ENCODE results near the gene HOXA6.

Gene HOXA6

GRCh38 chr7:27147199-27148030, at the start of gene HOXA6:
TSS of gene HOXA6 (minus strand) at chr7:27147774. CDS start at chr7:27147749, 25 bp downstream.
- no peak within 1 kb of the TSS for H3K4me3 ChIP-seq (ENCODE audit: low read length)
- no peak for DNase-seq (ENCODE audit: low read depth)
- TF ChIP-seq, protein P1, sequence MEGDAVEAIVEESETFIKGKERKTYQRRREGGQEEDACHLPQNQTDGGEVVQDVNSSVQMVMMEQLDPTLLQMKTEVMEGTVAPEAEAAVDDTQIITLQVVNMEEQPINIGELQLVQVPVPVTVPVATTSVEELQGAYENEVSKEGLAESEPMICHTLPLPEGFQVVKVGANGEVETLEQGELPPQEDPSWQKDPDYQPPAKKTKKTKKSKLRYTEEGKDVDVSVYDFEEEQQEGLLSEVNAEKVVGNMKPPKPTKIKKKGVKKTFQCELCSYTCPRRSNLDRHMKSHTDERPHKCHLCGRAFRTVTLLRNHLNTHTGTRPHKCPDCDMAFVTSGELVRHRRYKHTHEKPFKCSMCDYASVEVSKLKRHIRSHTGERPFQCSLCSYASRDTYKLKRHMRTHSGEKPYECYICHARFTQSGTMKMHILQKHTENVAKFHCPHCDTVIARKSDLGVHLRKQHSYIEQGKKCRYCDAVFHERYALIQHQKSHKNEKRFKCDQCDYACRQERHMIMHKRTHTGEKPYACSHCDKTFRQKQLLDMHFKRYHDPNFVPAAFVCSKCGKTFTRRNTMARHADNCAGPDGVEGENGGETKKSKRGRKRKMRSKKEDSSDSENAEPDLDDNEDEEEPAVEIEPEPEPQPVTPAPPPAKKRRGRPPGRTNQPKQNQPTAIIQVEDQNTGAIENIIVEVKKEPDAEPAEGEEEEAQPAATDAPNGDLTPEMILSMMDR (conservative IDR thresholded peaks at IDR 0.05; ENCODE audit: low read depth, low read length), result no peak

DNA sequence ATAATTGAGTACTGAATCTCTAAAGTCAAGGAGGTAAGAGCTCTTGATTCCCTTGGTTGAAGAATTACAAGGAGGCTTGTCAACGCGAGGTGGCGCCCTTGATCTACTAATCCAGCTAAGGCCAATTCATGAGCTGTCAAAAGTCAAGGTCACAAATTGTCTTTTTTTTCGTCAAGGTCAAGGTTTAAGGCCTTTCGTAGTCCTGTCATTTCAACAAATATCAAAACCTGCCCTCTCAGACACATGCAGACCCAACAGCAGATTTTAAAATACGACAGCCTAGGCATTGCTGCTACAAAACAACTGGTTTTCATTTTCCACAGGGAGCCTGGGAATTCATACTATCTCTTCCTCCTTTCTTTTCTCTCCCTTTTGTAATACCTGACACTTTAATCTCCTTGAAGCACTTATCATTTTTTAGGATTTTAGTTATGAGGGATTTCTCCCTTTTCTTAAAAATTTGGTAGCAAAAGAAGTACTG, 48.8 kb upstream of the HOXA6 start:
- TF ChIP-seq, protein P1 (conservative IDR thresholded peaks at IDR 0.05; ENCODE audit: low read depth, low read length), result peak; percentile 75
- no peak overlapping the region for H3K4me3 ChIP-seq (ENCODE audit: low read length)
- DNase-seq (ENCODE audit: low read depth), result peak; percentile 10

DNA sequence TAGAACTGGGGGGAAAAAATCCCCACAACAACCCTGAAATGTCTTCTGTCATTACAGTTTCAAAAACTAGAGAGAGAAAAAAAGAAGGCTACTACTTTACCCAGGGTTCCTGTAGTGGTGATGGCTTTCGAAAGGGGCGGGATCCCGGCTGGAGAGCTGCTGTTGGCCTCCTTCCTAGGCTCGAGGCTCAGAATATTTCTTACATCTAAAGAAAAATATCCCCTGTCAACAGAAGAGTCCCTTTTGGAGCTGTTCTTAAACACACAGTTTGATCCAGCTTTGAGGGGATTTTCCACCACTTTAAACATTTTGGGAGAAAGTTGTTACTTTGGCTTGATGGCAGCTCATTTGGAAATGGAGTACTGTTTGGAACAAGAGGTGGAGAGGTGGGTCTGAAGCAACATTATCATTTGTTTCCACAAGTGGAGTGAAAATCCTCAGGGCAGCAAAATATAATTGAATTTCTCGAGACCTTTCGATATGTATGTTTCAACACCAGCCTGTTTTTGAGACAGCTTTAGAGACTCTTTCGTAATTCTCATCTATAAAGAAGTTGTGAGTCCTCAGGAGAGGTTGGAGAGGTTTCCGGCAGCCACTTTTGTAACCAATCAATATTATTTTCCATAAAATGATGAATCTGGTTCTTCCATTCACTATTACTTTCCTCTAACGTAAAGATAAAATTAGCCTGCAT, 47.3 kb upstream of the HOXA6 start:
- no peak overlapping the region for H3K4me3 ChIP-seq (ENCODE audit: low read length)
- TF ChIP-seq, protein P1 (conservative IDR thresholded peaks at IDR 0.05; ENCODE audit: low read depth, low read length), result no peak

GRCh38 chr7:27194002-27194352, 46.4 kb upstream of the HOXA6 start:
- DNase-seq (ENCODE audit: low read depth), result no peak
- no peak overlapping the region for H3K4me3 ChIP-seq (ENCODE audit: low read length)
- TF ChIP-seq, protein P1 (conservative IDR thresholded peaks at IDR 0.05; ENCODE audit: low read depth, low read length), result no peak

More for the DNA sequence above, 47.3 kb upstream of the HOXA6 start:
- no peak for DNase-seq (ENCODE audit: low read depth)

DNA sequence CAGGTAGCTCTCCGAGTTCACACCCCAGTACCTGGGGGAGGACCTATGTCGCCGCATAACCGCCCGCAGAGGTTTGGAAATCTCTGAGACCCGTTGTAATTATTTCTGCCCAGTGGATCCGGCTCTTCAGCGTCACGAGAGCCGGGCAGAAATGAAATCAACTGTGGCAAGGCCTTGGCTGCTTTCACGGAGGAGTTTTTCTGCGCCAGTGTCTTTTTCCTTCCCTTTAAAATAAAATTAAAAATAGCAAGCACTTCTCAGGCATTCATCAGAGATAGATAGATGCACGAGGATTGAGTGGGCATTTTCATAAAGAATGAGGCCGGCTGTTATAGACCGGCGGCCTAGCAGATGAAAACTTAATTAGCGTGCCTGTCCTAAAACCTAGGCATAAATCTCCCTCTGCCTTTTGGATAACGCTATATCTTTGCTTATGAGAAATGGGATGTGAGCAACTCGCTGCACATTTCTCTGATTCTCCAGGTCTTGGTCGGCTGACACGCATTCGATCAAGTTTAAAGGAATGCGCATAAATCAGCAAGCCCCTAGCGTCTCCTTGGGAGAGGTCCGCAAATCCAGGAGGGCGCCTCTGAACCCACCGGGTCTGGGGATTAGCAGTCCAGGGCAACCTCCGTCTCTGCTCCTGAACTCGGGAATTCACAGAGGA, 45.9 kb upstream of the HOXA6 start:
- H3K4me3 ChIP-seq (ENCODE audit: low read length), result no peak overlapping the region

GRCh38 chr7:27192546-27193334, 45.2 kb upstream of the HOXA6 start:
- no peak for DNase-seq (ENCODE audit: low read depth)
- no peak overlapping the region for H3K4me3 ChIP-seq (ENCODE audit: low read length)
- TF ChIP-seq, protein P1 (conservative IDR thresholded peaks at IDR 0.05; ENCODE audit: low read depth, low read length), result no peak

More for the DNA sequence above, 45.9 kb upstream of the HOXA6 start:
- TF ChIP-seq, protein P1 (conservative IDR thresholded peaks at IDR 0.05; ENCODE audit: low read depth, low read length), result no peak
- no peak for DNase-seq (ENCODE audit: low read depth)

All from retinal pigment epithelial cell (primary cell).